ENCODE measurements around the gene BCO1.
"Not testable (repeated sequence)": the region's sequence is repeated elsewhere in the genome, so short reads cannot be mapped to it uniquely, and the experiment has no call there.

The BCO1 gene

DNA sequence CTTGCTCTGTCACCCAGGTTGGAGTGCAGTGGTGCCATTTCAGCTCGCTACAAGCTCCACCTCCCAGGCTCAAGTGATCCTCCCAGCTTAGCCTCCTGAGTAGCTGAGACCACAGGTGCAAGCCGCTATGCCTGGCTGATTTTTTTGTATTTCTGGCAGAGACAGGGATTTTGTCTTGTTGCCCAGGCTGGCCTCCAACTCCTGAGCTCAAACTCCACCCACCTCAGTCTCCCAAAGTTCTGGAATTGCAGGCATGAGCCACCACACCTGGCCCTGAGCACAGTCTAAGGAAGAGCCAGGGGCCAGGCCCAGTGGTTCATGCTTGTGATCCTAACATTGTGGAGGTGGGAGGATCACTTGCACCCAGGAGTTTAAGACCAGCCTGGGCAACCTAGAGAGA lies 21.8 kb upstream of the BCO1 start:
- ChIA-PET POLR2A (no interaction called here), CTCF (interaction anchor here (7.9 kb wide), 1 partner anchor 10 kb away, joined by 62 read pairs; no protein-coding TSS in a partner anchor)
- H3K4me3 ChIP-seq (ENCODE audit: low read depth, low read length) = no peak overlapping the region
- DNase-seq (ENCODE audit: low read depth, low spot score) = no peak
- no peak for TF ChIP-seq CTCF (IDR thresholded peaks at IDR 0.05; ENCODE audit: insufficient read depth, low read length, missing control alignments)

DNA sequence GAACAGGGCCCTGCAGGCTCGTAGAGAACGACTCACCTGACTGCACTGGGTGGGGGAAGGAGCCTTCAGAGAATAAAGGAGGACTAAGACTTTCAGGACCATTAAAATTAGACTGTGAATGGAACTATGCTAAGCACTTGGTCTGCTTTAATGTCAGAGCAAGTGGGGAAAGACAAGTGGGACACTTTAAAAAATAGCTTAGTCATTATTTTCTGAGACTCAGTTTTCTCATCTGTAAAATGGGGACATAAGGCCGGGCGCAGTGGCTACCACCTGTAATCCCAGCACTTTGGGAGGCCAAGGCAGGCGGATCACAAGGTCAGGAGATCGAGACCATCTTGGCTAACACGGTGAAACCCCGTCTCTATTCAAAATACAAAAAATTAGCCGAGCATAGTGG lies 19.3 kb upstream of the BCO1 start:
- TF ChIP-seq CTCF (IDR thresholded peaks at IDR 0.05; ENCODE audit: insufficient read depth, low read length, missing control alignments) = no peak
- no peak for DNase-seq (ENCODE audit: low read depth, low spot score)
- ChIA-PET CTCF (interaction anchor here (7.9 kb wide), 1 partner anchor 13 kb away, joined by 62 read pairs; no protein-coding TSS in a partner anchor), POLR2A (no interaction called here)
- no peak overlapping the region for H3K4me3 ChIP-seq (ENCODE audit: low read depth, low read length)

DNA sequence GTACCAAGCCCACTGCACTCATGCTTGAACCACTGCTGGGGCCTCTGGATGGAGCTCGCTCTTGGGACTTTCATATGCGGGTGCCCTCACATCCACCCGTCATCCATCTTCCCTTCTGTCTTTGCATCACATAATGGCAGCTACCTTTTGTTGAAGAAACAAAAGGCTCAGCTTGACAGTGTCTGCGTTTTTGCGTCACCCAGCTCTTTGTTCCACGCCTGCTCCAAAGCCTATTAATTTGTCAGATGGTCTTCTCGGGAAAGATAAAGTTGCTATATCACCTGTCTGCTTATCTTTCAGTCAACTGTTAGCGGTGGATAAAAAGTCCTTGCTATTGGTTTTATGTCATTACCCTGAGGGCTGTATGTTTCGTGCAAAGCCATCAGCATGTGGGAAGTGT lies 18.1 kb upstream of the BCO1 start:
- H3K4me3 ChIP-seq (ENCODE audit: low read depth, low read length) = no peak overlapping the region
- CTCF ChIA-PET = interaction anchor here (1.9 to 7.9 kb wide), 2 partner anchors 10 to 14 kb away, joined by 6 to 62 read pairs; no protein-coding TSS in a partner anchor
- POLR2A ChIA-PET = no interaction called here
- TF ChIP-seq CTCF (IDR thresholded peaks at IDR 0.05; ENCODE audit: insufficient read depth, low read length, missing control alignments) = no peak
- DNase-seq (ENCODE audit: low read depth, low spot score) = no peak

DNA sequence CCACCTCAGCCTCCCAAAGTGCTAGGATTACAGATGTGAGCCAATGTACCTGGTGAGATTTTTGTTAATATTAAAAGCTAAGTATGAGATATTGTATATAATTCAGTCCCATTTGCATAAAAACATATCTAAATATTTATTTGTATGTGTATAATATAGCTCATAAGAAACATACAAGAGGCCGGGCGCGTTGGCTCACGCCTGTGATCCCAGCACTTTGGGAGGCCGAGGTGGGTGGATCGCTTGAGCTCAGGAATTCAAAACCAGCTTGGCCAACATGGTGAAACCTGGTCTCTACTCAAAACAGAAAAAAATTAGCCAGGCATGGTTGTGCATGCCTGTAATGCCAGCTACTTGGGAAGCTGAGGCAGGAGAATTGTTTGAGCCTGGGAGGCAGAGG lies 16.8 kb upstream of the BCO1 start:
- CTCF ChIA-PET = interaction anchor here (1.9 to 7.9 kb wide), 2 partner anchors 11 to 15 kb away, joined by 6 to 62 read pairs; no protein-coding TSS in a partner anchor
- no peak for TF ChIP-seq CTCF (IDR thresholded peaks at IDR 0.05; ENCODE audit: insufficient read depth, low read length, missing control alignments)
- DNase-seq (ENCODE audit: low read depth, low spot score) = no peak
- H3K4me3 ChIP-seq (ENCODE audit: low read depth, low read length) = no peak overlapping the region
- POLR2A ChIA-PET = no interaction called here

DNA sequence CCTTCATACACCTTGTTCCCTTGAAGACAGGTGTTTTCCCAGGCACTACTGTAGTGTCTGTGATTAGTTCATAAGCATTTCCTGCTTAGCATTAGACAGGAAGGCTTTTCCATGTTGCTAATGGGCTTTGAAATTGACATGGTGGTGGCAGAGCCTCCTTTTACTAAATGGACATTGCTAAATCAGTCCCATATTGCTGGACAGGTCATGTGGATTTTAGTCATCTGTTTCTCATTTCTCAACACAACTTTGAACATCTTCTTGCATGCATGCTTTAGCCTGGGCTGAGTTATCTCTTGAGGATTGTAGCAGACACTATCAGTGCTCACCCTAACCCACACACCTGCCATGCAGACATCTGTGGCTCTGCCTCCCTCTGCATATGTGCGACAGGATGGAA lies 13.7 kb upstream of the BCO1 start:
- no peak for TF ChIP-seq CTCF (IDR thresholded peaks at IDR 0.05; ENCODE audit: insufficient read depth, low read length, missing control alignments)
- DNase-seq (ENCODE audit: low read depth, low spot score) = no peak
- H3K4me3 ChIP-seq (ENCODE audit: low read depth, low read length) = no peak overlapping the region
- CTCF ChIA-PET = no interaction called here
- POLR2A ChIA-PET = no interaction called here

DNA sequence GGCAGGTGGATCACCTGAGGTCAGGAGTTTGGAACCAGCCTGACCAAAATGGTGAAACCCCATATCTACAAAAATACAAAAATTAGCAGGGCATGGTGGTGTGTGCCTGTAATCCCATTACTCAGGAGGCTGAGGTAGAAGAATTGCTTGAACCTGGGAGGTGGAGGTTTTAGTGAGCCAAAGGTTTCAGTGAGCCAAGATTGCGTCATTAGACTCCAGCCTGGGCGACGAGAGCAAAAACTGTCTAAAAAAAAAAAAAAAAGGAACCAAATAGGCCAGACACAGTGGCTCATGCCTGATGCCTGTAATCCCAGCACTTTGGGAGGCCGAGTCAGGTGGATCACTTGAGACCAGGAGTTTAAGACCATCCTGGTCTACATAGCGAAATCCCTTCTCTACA lies 12.8 kb upstream of the BCO1 start:
- DNase-seq (ENCODE audit: low read depth, low spot score); H3K4me3 ChIP-seq (ENCODE audit: low read depth, low read length); POLR2A ChIA-PET: not testable (repeated sequence)
- CTCF ChIA-PET = interaction anchor here (1.2 kb wide), 1 partner anchor 21 kb away, joined by 3 read pairs; no protein-coding TSS in a partner anchor

DNA sequence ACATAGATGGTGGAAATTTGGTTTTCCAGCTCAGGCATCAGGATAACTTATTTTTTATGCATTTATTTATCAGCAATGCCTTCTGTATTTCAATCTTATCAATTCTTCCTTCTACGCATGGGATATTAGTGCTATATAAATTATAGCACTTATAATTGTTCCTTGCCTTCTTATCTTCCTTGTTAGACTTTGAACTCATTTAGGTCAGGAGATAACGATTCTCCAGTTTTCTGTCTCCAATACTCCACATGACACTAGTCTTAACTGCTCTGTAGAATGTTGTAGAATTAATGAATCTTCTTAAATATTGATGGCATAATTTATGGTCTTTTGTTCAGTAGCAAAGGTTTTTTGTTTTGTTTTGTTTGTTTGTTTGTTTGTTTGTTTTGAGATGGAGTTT lies 10.7 kb upstream of the BCO1 start:
- H3K4me3 ChIP-seq (ENCODE audit: low read depth, low read length) = no peak overlapping the region
- DNase-seq (ENCODE audit: low read depth, low spot score) = no peak
- ChIA-PET POLR2A (no interaction called here), CTCF (interaction anchor here (2.0 kb wide), 1 partner anchor 23 kb away, joined by 6 read pairs; no protein-coding TSS in a partner anchor)
- no peak for TF ChIP-seq CTCF (IDR thresholded peaks at IDR 0.05; ENCODE audit: insufficient read depth, low read length, missing control alignments)

Data from AG04449 (cell line).